PC-3 (cell line): Measurements from ENCODE around the gene DGKZ.

Experiments
- CTCF ChIP-seq: fragments of 300-600 bp; sonication (generic); conservative IDR thresholded peaks from 2 replicates; pipeline ENCODE4 v1.5.1; 2017; ENCODE audit warnings: antibody characterized with exemption, low read depth, mild to moderate bottlenecking, low read length
- EZH2 ChIP-seq: fragments of 300-600 bp; sonication (generic); IDR thresholded peaks from one replicate; pipeline ENCODE4 v1.6.1; 2017; ENCODE audit warnings: antibody characterized with exemption, mild to moderate bottlenecking, low read length; ENCODE audit not compliant: unreplicated experiment
- EZH2phosphoT487 ChIP-seq: fragments of 300-600 bp; sonication (generic); IDR thresholded peaks from 2 replicates; pipeline ENCODE4 v1.6.1; 2018; ENCODE audit warnings: mild to moderate bottlenecking, antibody characterized with exemption, low read length, borderline replicate concordance

- TF ChIP-seq EZH2phosphoT487, result no peak
- no peak for TF ChIP-seq CTCF
- no peak for TF ChIP-seq EZH2
Measured at GRCh38 chr11:46326813-46327416, 20.3 kb upstream of the DGKZ start.
